HEK293 (cell line): Measurements from ENCODE around the gene OR6N2.

ENCODE experiments used
- CTCF ChIA-PET: fragments of 350-600 bp; formaldehyde crosslinking; extraction: SDS; loops from one replicate; lab custom pipeline; 2021; ENCODE audit warnings: antibody characterized with exemption; lab: Yijun Ruan, JAX
- POLR2A ChIA-PET: fragments of 300-600 bp; formaldehyde crosslinking; extraction: SDS; loops from one replicate; lab custom pipeline; 2020; ENCODE audit warnings: antibody characterized with exemption, inconsistent platforms; lab: Yijun Ruan, JAX
- H3K27ac ChIP-seq: fragments of 200-500 bp; sonication (Bioruptor generic); 2 replicates; pipeline ENCODE4 v1.5.1; 2014; ENCODE audit warnings: low read depth, low read length, control low read depth, inconsistent platforms; ENCODE audit errors: extremely low read depth
- H3K36me3 ChIP-seq, 2 experiments: fragments of 200-500 bp in 1 of 2; sonication (Bioruptor generic) in 1 of 2; 1 replicate in 1 of 2; 2 replicates in 1 of 2; pipeline ENCODE4 v1.5.1; 2014 to 2017; ENCODE audit warnings: inconsistent platforms in 2 of 2, low read length in 2 of 2; ENCODE audit not compliant: control insufficient read depth in 2 of 2, insufficient read depth in 1 of 2
- H3K4me1 ChIP-seq: fragments of 200-500 bp; sonication (Bioruptor generic); 2 replicates; pipeline ENCODE4 v1.5.1; 2014; ENCODE audit warnings: mild to moderate bottlenecking, low read length, inconsistent platforms; ENCODE audit not compliant: control insufficient read depth, insufficient read depth
- H3K4me3 ChIP-seq: 2 replicates; pipeline ENCODE4 v1.5.1; 2011; ENCODE audit warnings: low read depth, mild to moderate bottlenecking, control low read depth, low read length, moderate library complexity
- H3K9me3 ChIP-seq: fragments of 200-500 bp; sonication (Bioruptor generic); 2 replicates; pipeline ENCODE4 v1.5.1; 2014; ENCODE audit warnings: low read depth, low read length, inconsistent platforms; ENCODE audit not compliant: control insufficient read depth, insufficient read depth
- EGR2 ChIP-seq: fragments of 450-650 bp; formaldehyde crosslinking; IDR thresholded peaks from 2 replicates; pipeline ENCODE4 v1.5.1; 2016; ENCODE audit warnings: low read depth, missing biosample characterization, missing genetic modification characterization
- KLF8 ChIP-seq: fragments of 450-650 bp; formaldehyde crosslinking; IDR thresholded peaks from 2 replicates; pipeline ENCODE4 v1.5.1; 2016; ENCODE audit warnings: missing biosample characterization, missing genetic modification characterization
- KLF9 ChIP-seq: fragments of 450-650 bp; formaldehyde crosslinking; IDR thresholded peaks from 2 replicates; pipeline ENCODE4 v1.5.1; 2016; ENCODE audit warnings: missing biosample characterization, missing genetic modification characterization, low read depth
- PRDM1 ChIP-seq: fragments of 450-650 bp; formaldehyde crosslinking; IDR thresholded peaks from 2 replicates; pipeline ENCODE4; 2016; ENCODE audit warnings: missing biosample characterization, missing genetic modification characterization
- SETDB1 ChIP-seq: IDR thresholded peaks from one replicate; pipeline ENCODE4 v1.6.1; 2017; ENCODE audit warnings: mild to moderate bottlenecking, low read length, moderate library complexity, mixed read lengths; ENCODE audit not compliant: insufficient read length
- TCF7L2 ChIP-seq: IDR thresholded peaks from 2 replicates; pipeline ENCODE4 v1.6.1; 2011; ENCODE audit warnings: low read depth, mild to moderate bottlenecking, inconsistent platforms, low read length, moderate library complexity, borderline replicate concordance
- WT1 ChIP-seq: fragments of 450-650 bp; formaldehyde crosslinking; IDR thresholded peaks from 2 replicates; pipeline ENCODE4 v1.5.1; 2016; ENCODE audit warnings: missing biosample characterization, missing genetic modification characterization
- ZNF114 ChIP-seq: fragments of 450-650 bp; formaldehyde crosslinking; IDR thresholded peaks from 2 replicates; pipeline ENCODE4 v1.5.0; 2017; ENCODE audit warnings: missing biosample characterization, missing genetic modification characterization
- ZNF121 ChIP-seq: fragments of 450-650 bp; formaldehyde crosslinking; IDR thresholded peaks from 2 replicates; pipeline ENCODE4 v1.5.1; 2016; ENCODE audit warnings: missing biosample characterization, missing genetic modification characterization
- ZNF16 ChIP-seq: fragments of 450-650 bp; formaldehyde crosslinking; IDR thresholded peaks from 2 replicates; pipeline ENCODE4 v1.5.1; 2016; ENCODE audit warnings: low read depth, missing biosample characterization, missing genetic modification characterization
- ZNF211 ChIP-seq: fragments of 450-650 bp; formaldehyde crosslinking; IDR thresholded peaks from 2 replicates; pipeline ENCODE4 v1.5.1; 2016; ENCODE audit warnings: low read depth, missing biosample characterization, missing genetic modification characterization
- ZNF248 ChIP-seq: fragments of 450-650 bp; formaldehyde crosslinking; IDR thresholded peaks from 2 replicates; pipeline ENCODE4 v1.5.1; 2017; ENCODE audit warnings: missing biosample characterization, missing genetic modification characterization
- ZNF311 ChIP-seq: fragments of 450-650 bp; formaldehyde crosslinking; IDR thresholded peaks from 2 replicates; pipeline ENCODE4 v1.5.1; 2017; ENCODE audit warnings: missing biosample characterization, missing genetic modification characterization, borderline replicate concordance
- ZNF391 ChIP-seq: fragments of 450-650 bp; formaldehyde crosslinking; IDR thresholded peaks from 2 replicates; pipeline ENCODE4 v1.5.1; 2016; ENCODE audit warnings: low read depth, missing biosample characterization, missing genetic modification characterization, borderline replicate concordance
- ZNF48 ChIP-seq: fragments of 450-650 bp; formaldehyde crosslinking; IDR thresholded peaks from 2 replicates; pipeline ENCODE4 v1.5.1; 2016; ENCODE audit warnings: missing biosample characterization, missing genetic modification characterization
- ZNF521 ChIP-seq: fragments of 450-650 bp; formaldehyde crosslinking; IDR thresholded peaks from 2 replicates; pipeline ENCODE4 v1.5.1; 2017; ENCODE audit warnings: missing biosample characterization, mild to moderate bottlenecking, missing genetic modification characterization
- ZNF585B ChIP-seq: fragments of 450-650 bp; formaldehyde crosslinking; IDR thresholded peaks from 2 replicates; pipeline ENCODE4 v1.5.1; 2016; ENCODE audit warnings: missing biosample characterization, missing genetic modification characterization
- ZNF621 ChIP-seq: fragments of 450-650 bp; formaldehyde crosslinking; IDR thresholded peaks from 2 replicates; pipeline ENCODE4 v1.5.1; 2017; ENCODE audit warnings: missing biosample characterization, missing genetic modification characterization
- ZNF654 ChIP-seq: fragments of 450-650 bp; formaldehyde crosslinking; IDR thresholded peaks from 2 replicates; pipeline ENCODE4 v1.5.1; 2016; ENCODE audit warnings: low read depth, missing biosample characterization, missing genetic modification characterization
- ZNF747 ChIP-seq: fragments of 450-650 bp; formaldehyde crosslinking; IDR thresholded peaks from 2 replicates; pipeline ENCODE4 v1.5.1; 2016; ENCODE audit warnings: missing biosample characterization, missing genetic modification characterization
- ZNF776 ChIP-seq: fragments of 450-650 bp; formaldehyde crosslinking; IDR thresholded peaks from 2 replicates; pipeline ENCODE4 v1.5.0; 2017; ENCODE audit warnings: missing biosample characterization, missing genetic modification characterization, borderline replicate concordance
- ZNF791 ChIP-seq: fragments of 450-650 bp; formaldehyde crosslinking; IDR thresholded peaks from 2 replicates; pipeline ENCODE4 v1.5.1; 2016; ENCODE audit warnings: missing biosample characterization, missing genetic modification characterization
- ZSCAN16 ChIP-seq: fragments of 450-650 bp; formaldehyde crosslinking; IDR thresholded peaks from 2 replicates; pipeline ENCODE4 v1.5.1; 2016; ENCODE audit warnings: missing biosample characterization, missing genetic modification characterization
- TF ChIP-seq, protein P1 (sequence below): fragments of 450-650 bp; formaldehyde crosslinking; IDR thresholded peaks from 2 replicates; pipeline ENCODE4 v1.5.1; 2016; ENCODE audit warnings: missing biosample characterization, missing genetic modification characterization
- TF ChIP-seq, protein P2 (sequence below): fragments of 450-650 bp; formaldehyde crosslinking; IDR thresholded peaks from 2 replicates; pipeline ENCODE4 v1.5.1; 2016; ENCODE audit warnings: missing biosample characterization, missing genetic modification characterization
- TF ChIP-seq, protein P3 (sequence below): fragments of 450-650 bp; formaldehyde crosslinking; IDR thresholded peaks from 2 replicates; pipeline ENCODE4 v1.5.1; 2016; ENCODE audit warnings: missing biosample characterization, missing genetic modification characterization
- TF ChIP-seq, protein P4 (sequence below): fragments of 450-650 bp; formaldehyde crosslinking; IDR thresholded peaks from 2 replicates; pipeline ENCODE4 v1.5.1; 2016; ENCODE audit warnings: missing biosample characterization, missing genetic modification characterization
- TF ChIP-seq, protein P5 (sequence below): fragments of 450-650 bp; formaldehyde crosslinking; IDR thresholded peaks from 2 replicates; pipeline ENCODE4 v1.5.1; 2016; ENCODE audit warnings: missing biosample characterization, missing genetic modification characterization, low read depth

Gene OR6N2

DNA sequence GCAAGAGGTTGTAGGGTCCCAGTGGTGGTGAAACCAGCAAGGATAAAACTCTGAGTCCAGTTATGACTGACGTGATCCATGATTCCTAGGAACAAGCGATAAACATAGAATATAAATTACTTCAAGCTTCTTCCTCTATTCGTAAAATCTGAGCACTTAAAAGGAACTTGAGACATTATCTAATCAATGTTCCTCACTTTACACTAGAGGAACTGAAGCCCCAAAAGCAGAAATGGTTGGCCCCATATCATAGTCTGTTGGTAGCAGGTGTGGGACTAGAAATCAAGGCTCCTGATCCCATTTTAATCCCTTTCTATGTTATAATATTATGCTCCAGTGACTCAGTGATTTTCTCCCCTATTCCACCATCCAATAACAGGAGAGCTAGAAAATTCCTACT, 28.3 kb upstream of the OR6N2 start (continued):
- TF ChIP-seq KLF8 (tag by site-specific recombination): no peak
- TF ChIP-seq, protein P1, sequence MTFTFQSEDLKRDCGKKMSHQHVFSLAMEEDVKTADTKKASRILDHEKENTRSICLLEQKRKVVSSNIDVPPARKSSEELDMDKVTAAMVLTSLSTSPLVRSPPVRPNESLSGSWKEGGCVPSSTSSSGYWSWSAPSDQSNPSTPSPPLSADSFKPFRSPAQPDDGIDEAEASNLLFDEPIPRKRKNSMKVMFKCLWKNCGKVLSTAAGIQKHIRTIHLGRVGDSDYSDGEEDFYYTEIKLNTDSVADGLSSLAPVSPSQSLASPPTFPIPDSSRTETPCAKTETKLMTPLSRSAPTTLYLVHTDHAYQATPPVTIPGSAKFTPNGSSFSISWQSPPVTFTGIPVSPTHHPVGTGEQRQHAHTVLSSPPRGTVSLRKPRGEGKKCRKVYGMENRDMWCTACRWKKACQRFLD (tag by site-specific recombination): no peak

DNA sequence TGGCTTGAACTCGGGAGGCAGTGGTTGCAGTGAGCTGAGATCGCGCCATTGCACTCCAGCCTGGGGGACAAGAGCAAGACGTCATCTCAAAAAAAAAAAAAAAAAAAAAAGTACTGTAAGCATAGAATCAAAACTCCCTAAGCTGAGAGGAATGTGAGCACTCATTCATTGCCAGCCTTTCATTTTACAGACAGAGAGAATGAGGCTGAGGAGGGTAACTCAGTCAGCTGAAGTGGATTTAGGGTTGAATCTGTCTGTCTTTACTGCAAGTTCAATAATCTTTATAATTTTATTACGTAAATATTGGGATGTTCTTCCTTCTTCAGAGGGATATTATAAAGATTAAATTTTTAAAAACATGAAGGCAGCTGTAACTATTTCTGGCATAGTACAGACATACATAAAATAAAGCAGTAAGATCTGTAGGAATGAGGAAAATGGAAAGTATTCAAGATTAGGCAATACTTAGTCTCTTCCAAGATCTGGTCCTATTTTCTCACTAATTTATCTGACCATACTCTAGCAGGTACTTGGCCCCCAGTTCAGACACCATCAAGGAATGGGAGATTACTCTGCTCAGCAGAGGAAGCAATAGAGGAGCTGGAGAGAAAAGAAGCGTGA, 26.0 kb upstream of the OR6N2 start:
- POLR2A ChIA-PET: interaction anchor here (0.7 kb wide), 1 partner anchor 625 kb away, joined by 3 read pairs; no protein-coding TSS in a partner anchor
- Histone ChIP-seq H3K36me3 (no peaks in the 10 kb centered on the region), H3K27ac (no peak overlapping the region)

DNA sequence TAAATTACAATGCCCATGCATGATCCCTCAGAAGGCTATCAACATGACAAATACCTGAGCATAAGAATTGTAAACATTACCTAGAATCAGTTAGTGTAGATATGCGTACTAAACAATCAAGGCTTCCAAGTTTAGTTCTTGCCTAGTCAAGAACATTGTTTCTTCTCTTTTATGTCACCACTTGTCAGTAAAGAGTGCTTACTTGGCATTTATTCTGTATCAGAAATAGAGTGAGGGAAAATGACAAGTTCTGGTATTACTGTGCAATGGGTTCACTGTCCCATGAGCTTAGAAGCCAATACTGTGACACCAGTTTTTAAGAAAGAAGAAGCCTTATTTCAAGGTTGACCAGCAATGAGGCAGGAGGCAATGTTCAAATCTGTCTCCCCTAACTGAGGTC, 22.7 kb upstream of the OR6N2 start:
- Histone ChIP-seq H3K36me3 (no peaks in the 10 kb centered on the region), H3K4me1 (no peaks in the 10 kb centered on the region), H3K27ac (no peak overlapping the region), H3K9me3 (no peaks in the 10 kb centered on the region), H3K4me3 (no peak overlapping the region)
- CTCF ChIA-PET: no interaction called here
- POLR2A ChIA-PET: no interaction called here
- TF ChIP-seq ZNF121 (tag by site-specific recombination): no peak
- no peak for TF ChIP-seq PRDM1
- TF ChIP-seq ZNF114 (tag by site-specific recombination): no peak
- no peak for TF ChIP-seq ZNF585B (tag by site-specific recombination)
- TF ChIP-seq ZNF16 (tag by site-specific recombination): no peak
- no peak for TF ChIP-seq ZNF654 (tag by site-specific recombination)
- TF ChIP-seq, protein P2, sequence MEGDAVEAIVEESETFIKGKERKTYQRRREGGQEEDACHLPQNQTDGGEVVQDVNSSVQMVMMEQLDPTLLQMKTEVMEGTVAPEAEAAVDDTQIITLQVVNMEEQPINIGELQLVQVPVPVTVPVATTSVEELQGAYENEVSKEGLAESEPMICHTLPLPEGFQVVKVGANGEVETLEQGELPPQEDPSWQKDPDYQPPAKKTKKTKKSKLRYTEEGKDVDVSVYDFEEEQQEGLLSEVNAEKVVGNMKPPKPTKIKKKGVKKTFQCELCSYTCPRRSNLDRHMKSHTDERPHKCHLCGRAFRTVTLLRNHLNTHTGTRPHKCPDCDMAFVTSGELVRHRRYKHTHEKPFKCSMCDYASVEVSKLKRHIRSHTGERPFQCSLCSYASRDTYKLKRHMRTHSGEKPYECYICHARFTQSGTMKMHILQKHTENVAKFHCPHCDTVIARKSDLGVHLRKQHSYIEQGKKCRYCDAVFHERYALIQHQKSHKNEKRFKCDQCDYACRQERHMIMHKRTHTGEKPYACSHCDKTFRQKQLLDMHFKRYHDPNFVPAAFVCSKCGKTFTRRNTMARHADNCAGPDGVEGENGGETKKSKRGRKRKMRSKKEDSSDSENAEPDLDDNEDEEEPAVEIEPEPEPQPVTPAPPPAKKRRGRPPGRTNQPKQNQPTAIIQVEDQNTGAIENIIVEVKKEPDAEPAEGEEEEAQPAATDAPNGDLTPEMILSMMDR (tag by site-specific recombination): no peak
- no peak for TF ChIP-seq ZNF521
- no peak for TF ChIP-seq WT1 (tag by site-specific recombination)
- no peak for TF ChIP-seq TCF7L2
- no peak for TF ChIP-seq ZNF311 (tag by site-specific recombination)

More for the DNA sequence above, 26.0 kb upstream of the OR6N2 start:
- H3K4me1 ChIP-seq: no peaks in the 10 kb centered on the region
- H3K9me3 ChIP-seq: no peaks in the 10 kb centered on the region
- CTCF ChIA-PET: no interaction called here
- no peak overlapping the region for H3K4me3 ChIP-seq
- no peak for TF ChIP-seq SETDB1
- no peak for TF ChIP-seq ZNF621 (tag by site-specific recombination)
- TF ChIP-seq ZNF391: no peak
- no peak for TF ChIP-seq ZNF776 (tag by site-specific recombination)
- no peak for TF ChIP-seq KLF9
- TF ChIP-seq, protein P3, sequence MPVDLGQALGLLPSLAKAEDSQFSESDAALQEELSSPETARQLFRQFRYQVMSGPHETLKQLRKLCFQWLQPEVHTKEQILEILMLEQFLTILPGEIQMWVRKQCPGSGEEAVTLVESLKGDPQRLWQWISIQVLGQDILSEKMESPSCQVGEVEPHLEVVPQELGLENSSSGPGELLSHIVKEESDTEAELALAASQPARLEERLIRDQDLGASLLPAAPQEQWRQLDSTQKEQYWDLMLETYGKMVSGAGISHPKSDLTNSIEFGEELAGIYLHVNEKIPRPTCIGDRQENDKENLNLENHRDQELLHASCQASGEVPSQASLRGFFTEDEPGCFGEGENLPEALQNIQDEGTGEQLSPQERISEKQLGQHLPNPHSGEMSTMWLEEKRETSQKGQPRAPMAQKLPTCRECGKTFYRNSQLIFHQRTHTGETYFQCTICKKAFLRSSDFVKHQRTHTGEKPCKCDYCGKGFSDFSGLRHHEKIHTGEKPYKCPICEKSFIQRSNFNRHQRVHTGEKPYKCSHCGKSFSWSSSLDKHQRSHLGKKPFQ: no peak
- no peak for TF ChIP-seq ZNF791 (tag by site-specific recombination)
- TF ChIP-seq EGR2 (tag by site-specific recombination): no peak
- TF ChIP-seq ZNF211 (tag by site-specific recombination): no peak
- no peak for TF ChIP-seq ZNF747 (tag by site-specific recombination)
- no peak for TF ChIP-seq ZNF48
- TF ChIP-seq ZSCAN16: no peak
- TF ChIP-seq, protein P4, sequence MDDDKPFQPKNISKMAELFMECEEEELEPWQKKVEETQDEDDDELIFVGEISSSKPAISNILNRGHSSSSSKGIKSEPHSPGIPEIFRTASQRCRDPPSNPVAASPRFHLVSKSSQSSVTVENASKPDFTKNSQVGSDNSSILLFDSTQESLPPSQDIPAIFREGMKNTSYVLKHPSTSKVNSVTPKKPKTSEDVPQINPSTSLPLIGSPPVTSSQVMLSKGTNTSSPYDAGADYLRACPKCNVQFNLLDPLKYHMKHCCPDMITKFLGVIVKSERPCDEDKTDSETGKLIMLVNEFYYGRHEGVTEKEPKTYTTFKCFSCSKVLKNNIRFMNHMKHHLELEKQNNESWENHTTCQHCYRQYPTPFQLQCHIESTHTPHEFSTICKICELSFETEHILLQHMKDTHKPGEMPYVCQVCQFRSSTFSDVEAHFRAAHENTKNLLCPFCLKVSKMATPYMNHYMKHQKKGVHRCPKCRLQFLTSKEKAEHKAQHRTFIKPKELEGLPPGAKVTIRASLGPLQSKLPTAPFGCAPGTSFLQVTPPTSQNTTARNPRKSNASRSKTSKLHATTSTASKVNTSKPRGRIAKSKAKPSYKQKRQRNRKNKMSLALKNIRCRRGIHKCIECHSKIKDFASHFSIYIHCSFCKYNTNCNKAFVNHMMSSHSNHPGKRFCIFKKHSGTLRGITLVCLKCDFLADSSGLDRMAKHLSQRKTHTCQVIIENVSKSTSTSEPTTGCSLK (tag by site-specific recombination): no peak
- TF ChIP-seq ZNF248 (tag by site-specific recombination): no peak
- TF ChIP-seq, protein P5, sequence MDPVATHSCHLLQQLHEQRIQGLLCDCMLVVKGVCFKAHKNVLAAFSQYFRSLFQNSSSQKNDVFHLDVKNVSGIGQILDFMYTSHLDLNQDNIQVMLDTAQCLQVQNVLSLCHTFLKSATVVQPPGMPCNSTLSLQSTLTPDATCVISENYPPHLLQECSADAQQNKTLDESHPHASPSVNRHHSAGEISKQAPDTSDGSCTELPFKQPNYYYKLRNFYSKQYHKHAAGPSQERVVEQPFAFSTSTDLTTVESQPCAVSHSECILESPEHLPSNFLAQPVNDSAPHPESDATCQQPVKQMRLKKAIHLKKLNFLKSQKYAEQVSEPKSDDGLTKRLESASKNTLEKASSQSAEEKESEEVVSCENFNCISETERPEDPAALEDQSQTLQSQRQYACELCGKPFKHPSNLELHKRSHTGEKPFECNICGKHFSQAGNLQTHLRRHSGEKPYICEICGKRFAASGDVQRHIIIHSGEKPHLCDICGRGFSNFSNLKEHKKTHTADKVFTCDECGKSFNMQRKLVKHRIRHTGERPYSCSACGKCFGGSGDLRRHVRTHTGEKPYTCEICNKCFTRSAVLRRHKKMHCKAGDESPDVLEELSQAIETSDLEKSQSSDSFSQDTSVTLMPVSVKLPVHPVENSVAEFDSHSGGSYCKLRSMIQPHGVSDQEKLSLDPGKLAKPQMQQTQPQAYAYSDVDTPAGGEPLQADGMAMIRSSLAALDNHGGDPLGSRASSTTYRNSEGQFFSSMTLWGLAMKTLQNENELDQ (tag by site-specific recombination): no peak
